ENCODE measurements around the gene TSHZ3.

TSHZ3 gene

GRCh38 chr19:31349160-31349881 is at the start of gene TSHZ3:
TSHZ3 (minus strand) TSS chr19:31349436; CDS start chr19:31349219, 217 bp downstream.
- H3K9me3 ChIP-seq (ENCODE audit: control insufficient read depth in 2 of 2, low read length in 2 of 2), result no peaks in the 10 kb centered on the region
- H3K36me3 ChIP-seq (ENCODE audit: control insufficient read depth in 2 of 2, insufficient read depth in 2 of 2, low read length in 2 of 2), result no peaks in the 10 kb centered on the region
- peaks cover 0 to 4% of the 10 kb centered on the region in 2 donors for H3K27me3 ChIP-seq (ENCODE audit: control insufficient read depth in 1 of 2, insufficient read depth in 2 of 2, low read length in 2 of 2)
- H3K4me1 ChIP-seq (ENCODE audit: control insufficient read depth, insufficient read depth, low read length), result peaks cover 27% of the 10 kb centered on the region
- H3K9ac ChIP-seq (ENCODE audit: low read length in 2 of 2), result peak within 1 kb of the TSS; percentile 62 to 82
- peak within 1 kb of the TSS; percentile 67 to 83 for H3K4me3 ChIP-seq (ENCODE audit: low read length in 2 of 2)
- peak within 1 kb of the TSS; percentile 70 for H3K27ac ChIP-seq (ENCODE audit: low read length)

GRCh38 chr19:31397308-31397707 is 48.1 kb upstream of the TSHZ3 start:
- Histone ChIP-seq H3K4me3 (ENCODE audit: low read length in 2 of 2) (no peak overlapping the region), H3K4me1 (ENCODE audit: control insufficient read depth, insufficient read depth, low read length) (no peaks in the 10 kb centered on the region), H3K9me3 (ENCODE audit: control insufficient read depth in 2 of 2, low read length in 2 of 2) (no peaks in the 10 kb centered on the region), H3K36me3 (ENCODE audit: control insufficient read depth in 2 of 2, insufficient read depth in 2 of 2, low read length in 2 of 2) (no peaks in the 10 kb centered on the region), H3K9ac (ENCODE audit: low read length in 2 of 2) (no peak overlapping the region), H3K27me3 (ENCODE audit: control insufficient read depth in 1 of 2, insufficient read depth in 2 of 2, low read length in 2 of 2) (peaks cover 0 to 3% of the 10 kb centered on the region in 2 donors), H3K27ac (ENCODE audit: low read length) (no peak overlapping the region)

GRCh38 chr19:31392464-31392863 is 43.2 kb upstream of the TSHZ3 start:
- Histone ChIP-seq H3K9me3 (ENCODE audit: control insufficient read depth in 2 of 2, low read length in 2 of 2) (no peaks in the 10 kb centered on the region), H3K27ac (ENCODE audit: low read length) (no peak overlapping the region), H3K27me3 (ENCODE audit: control insufficient read depth in 1 of 2, insufficient read depth in 2 of 2, low read length in 2 of 2) (no peaks in the 10 kb centered on the region), H3K36me3 (ENCODE audit: control insufficient read depth in 2 of 2, insufficient read depth in 2 of 2, low read length in 2 of 2) (no peaks in the 10 kb centered on the region), H3K4me3 (ENCODE audit: low read length in 2 of 2) (no peak overlapping the region), H3K9ac (ENCODE audit: low read length in 2 of 2) (no peak overlapping the region), H3K4me1 (ENCODE audit: control insufficient read depth, insufficient read depth, low read length) (no peaks in the 10 kb centered on the region)

GRCh38 chr19:31391518-31391917 is 42.3 kb upstream of the TSHZ3 start:
- Histone ChIP-seq H3K4me3 (ENCODE audit: low read length in 2 of 2) (no peak overlapping the region), H3K9me3 (ENCODE audit: control insufficient read depth in 2 of 2, low read length in 2 of 2) (no peaks in the 10 kb centered on the region), H3K9ac (ENCODE audit: low read length in 2 of 2) (no peak overlapping the region), H3K36me3 (ENCODE audit: control insufficient read depth in 2 of 2, insufficient read depth in 2 of 2, low read length in 2 of 2) (no peaks in the 10 kb centered on the region), H3K27ac (ENCODE audit: low read length) (no peak overlapping the region), H3K27me3 (ENCODE audit: control insufficient read depth in 1 of 2, insufficient read depth in 2 of 2, low read length in 2 of 2) (no peaks in the 10 kb centered on the region), H3K4me1 (ENCODE audit: control insufficient read depth, insufficient read depth, low read length) (no peaks in the 10 kb centered on the region)

- no peaks in the 10 kb centered on the region for H3K27me3 ChIP-seq (ENCODE audit: control insufficient read depth in 1 of 2, insufficient read depth in 2 of 2, low read length in 2 of 2)
- H3K27ac ChIP-seq (ENCODE audit: low read length), result no peak overlapping the region
- no peaks in the 10 kb centered on the region for H3K9me3 ChIP-seq (ENCODE audit: control insufficient read depth in 2 of 2, low read length in 2 of 2)
- H3K4me1 ChIP-seq (ENCODE audit: control insufficient read depth, insufficient read depth, low read length), result no peaks in the 10 kb centered on the region
- H3K4me3 ChIP-seq (ENCODE audit: low read length in 2 of 2), result no peak overlapping the region
- H3K36me3 ChIP-seq (ENCODE audit: control insufficient read depth in 2 of 2, insufficient read depth in 2 of 2, low read length in 2 of 2), result no peaks in the 10 kb centered on the region
- no peak overlapping the region for H3K9ac ChIP-seq (ENCODE audit: low read length in 2 of 2)
Measured at GRCh38 chr19:31390711-31391110, 41.5 kb upstream of the TSHZ3 start.

GRCh38 chr19:31389874-31390273 is 40.6 kb upstream of the TSHZ3 start:
- Histone ChIP-seq H3K27me3 (ENCODE audit: control insufficient read depth in 1 of 2, insufficient read depth in 2 of 2, low read length in 2 of 2) (no peaks in the 10 kb centered on the region), H3K36me3 (ENCODE audit: control insufficient read depth in 2 of 2, insufficient read depth in 2 of 2, low read length in 2 of 2) (no peaks in the 10 kb centered on the region), H3K4me3 (ENCODE audit: low read length in 2 of 2) (no peak overlapping the region), H3K9me3 (ENCODE audit: control insufficient read depth in 2 of 2, low read length in 2 of 2) (no peaks in the 10 kb centered on the region), H3K4me1 (ENCODE audit: control insufficient read depth, insufficient read depth, low read length) (no peaks in the 10 kb centered on the region), H3K27ac (ENCODE audit: low read length) (no peak overlapping the region), H3K9ac (ENCODE audit: low read length in 2 of 2) (no peak overlapping the region)

- Histone ChIP-seq H3K9ac (ENCODE audit: low read length in 2 of 2) (no peak overlapping the region), H3K9me3 (ENCODE audit: control insufficient read depth in 2 of 2, low read length in 2 of 2) (no peaks in the 10 kb centered on the region), H3K27ac (ENCODE audit: low read length) (no peak overlapping the region), H3K4me3 (ENCODE audit: low read length in 2 of 2) (no peak overlapping the region), H3K4me1 (ENCODE audit: control insufficient read depth, insufficient read depth, low read length) (no peaks in the 10 kb centered on the region), H3K27me3 (ENCODE audit: control insufficient read depth in 1 of 2, insufficient read depth in 2 of 2, low read length in 2 of 2) (no peaks in the 10 kb centered on the region), H3K36me3 (ENCODE audit: control insufficient read depth in 2 of 2, insufficient read depth in 2 of 2, low read length in 2 of 2) (no peaks in the 10 kb centered on the region)
Measured at GRCh38 chr19:31387717-31388301, 38.6 kb upstream of the TSHZ3 start.

GRCh38 chr19:31386806-31387205 is 37.6 kb upstream of the TSHZ3 start:
- Histone ChIP-seq H3K36me3 (ENCODE audit: control insufficient read depth in 2 of 2, insufficient read depth in 2 of 2, low read length in 2 of 2) (no peaks in the 10 kb centered on the region), H3K9ac (ENCODE audit: low read length in 2 of 2) (no peak overlapping the region), H3K27ac (ENCODE audit: low read length) (no peak overlapping the region), H3K4me3 (ENCODE audit: low read length in 2 of 2) (no peak overlapping the region), H3K9me3 (ENCODE audit: control insufficient read depth in 2 of 2, low read length in 2 of 2) (no peaks in the 10 kb centered on the region), H3K4me1 (ENCODE audit: control insufficient read depth, insufficient read depth, low read length) (no peaks in the 10 kb centered on the region), H3K27me3 (ENCODE audit: control insufficient read depth in 1 of 2, insufficient read depth in 2 of 2, low read length in 2 of 2) (no peaks in the 10 kb centered on the region)

- Histone ChIP-seq H3K4me1 (ENCODE audit: control insufficient read depth, insufficient read depth, low read length) (no peaks in the 10 kb centered on the region), H3K27ac (ENCODE audit: low read length) (no peak overlapping the region), H3K36me3 (ENCODE audit: control insufficient read depth in 2 of 2, insufficient read depth in 2 of 2, low read length in 2 of 2) (no peaks in the 10 kb centered on the region), H3K4me3 (ENCODE audit: low read length in 2 of 2) (no peak overlapping the region), H3K27me3 (ENCODE audit: control insufficient read depth in 1 of 2, insufficient read depth in 2 of 2, low read length in 2 of 2) (no peaks in the 10 kb centered on the region), H3K9ac (ENCODE audit: low read length in 2 of 2) (no peak overlapping the region), H3K9me3 (ENCODE audit: control insufficient read depth in 2 of 2, low read length in 2 of 2) (no peaks in the 10 kb centered on the region)
Measured at GRCh38 chr19:31385744-31386143, 36.5 kb upstream of the TSHZ3 start.

GRCh38 chr19:31383553-31383952 is 34.3 kb upstream of the TSHZ3 start:
- Histone ChIP-seq H3K9ac (ENCODE audit: low read length in 2 of 2) (no peak overlapping the region), H3K27me3 (ENCODE audit: control insufficient read depth in 1 of 2, insufficient read depth in 2 of 2, low read length in 2 of 2) (no peaks in the 10 kb centered on the region), H3K27ac (ENCODE audit: low read length) (no peak overlapping the region), H3K9me3 (ENCODE audit: control insufficient read depth in 2 of 2, low read length in 2 of 2) (no peaks in the 10 kb centered on the region), H3K4me1 (ENCODE audit: control insufficient read depth, insufficient read depth, low read length) (peaks cover under 1% of the 10 kb centered on the region), H3K4me3 (ENCODE audit: low read length in 2 of 2) (no peak overlapping the region), H3K36me3 (ENCODE audit: control insufficient read depth in 2 of 2, insufficient read depth in 2 of 2, low read length in 2 of 2) (no peaks in the 10 kb centered on the region)

- Histone ChIP-seq H3K27ac (ENCODE audit: low read length) (no peak overlapping the region), H3K27me3 (ENCODE audit: control insufficient read depth in 1 of 2, insufficient read depth in 2 of 2, low read length in 2 of 2) (no peaks in the 10 kb centered on the region), H3K9ac (ENCODE audit: low read length in 2 of 2) (no peak overlapping the region), H3K36me3 (ENCODE audit: control insufficient read depth in 2 of 2, insufficient read depth in 2 of 2, low read length in 2 of 2) (no peaks in the 10 kb centered on the region), H3K4me3 (ENCODE audit: low read length in 2 of 2) (no peak overlapping the region), H3K4me1 (ENCODE audit: control insufficient read depth, insufficient read depth, low read length) (peaks cover 3% of the 10 kb centered on the region), H3K9me3 (ENCODE audit: control insufficient read depth in 2 of 2, low read length in 2 of 2) (no peaks in the 10 kb centered on the region)
Measured at GRCh38 chr19:31380854-31381253, 31.6 kb upstream of the TSHZ3 start.

Measured in stomach smooth muscle (tissue), 2 donors.